ENCODE data around the gene PPM1H. TPM values are rescaled to one million over a fixed set of nuclear protein-coding genes. Genes with fewer than 3 reads are reported as not detected.
A peak's percentile ranks its signal among the peaks of the same experiment; 100 is the strongest.

The PPM1H gene
- total and polyA plus RNA-seq, 8 donors = 0.29 to 12.5 (median 3.7) TPM

DNA sequence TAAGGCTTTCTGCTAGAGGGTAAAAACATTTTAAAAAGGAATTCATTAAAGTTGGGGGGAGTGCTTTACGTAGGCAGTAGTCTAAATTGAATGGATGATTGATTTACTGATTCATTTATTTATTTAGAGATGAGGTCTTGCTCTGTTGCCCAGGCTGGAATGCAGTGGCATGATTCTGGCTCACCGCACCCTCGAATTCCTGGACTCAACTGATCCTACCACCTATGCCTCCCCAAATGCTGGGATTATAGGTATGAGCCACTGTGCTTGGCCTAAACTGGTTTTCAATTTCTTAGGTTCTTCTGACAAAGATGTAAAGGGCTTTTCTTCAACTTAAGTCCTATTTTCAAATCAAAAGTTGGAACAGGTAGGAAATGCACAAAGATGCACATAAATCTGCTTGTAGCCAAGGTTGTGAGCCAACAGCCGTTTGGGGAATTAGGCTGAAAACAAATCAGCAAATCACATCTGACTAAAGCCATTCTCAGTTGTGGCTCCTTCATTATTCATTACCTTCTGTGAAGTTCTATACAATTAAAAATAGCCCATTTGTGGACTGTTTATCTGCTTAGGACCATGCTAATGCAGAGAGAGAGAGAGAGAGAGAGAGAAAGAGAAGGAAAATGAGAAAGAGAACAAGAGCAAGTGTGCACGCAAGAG lies 218.0 kb downstream of the PPM1H start:
- intact Hi-C loops (cut with DNase I; ENCODE audit: low total_unique reads) = no loop called here
- no peak for TF ChIP-seq POLR2A (IDR thresholded peaks at IDR 0.05)
- Histone ChIP-seq H3K27ac (no peak overlapping the region), H3K4me3 (no peak overlapping the region), H3K27me3 (no peaks in the 10 kb centered on the region), H3K4me1 (peaks cover 3 to 25% (median 8%) of the 10 kb centered on the region in 4 donors), H3K9me3 (no peaks in the 10 kb centered on the region), H3K36me3 (no peaks in the 10 kb centered on the region)
- DNase-seq = no peak
- 69 to 86% (median 83%) methylated on average over 5 of the region's 5 CpGs for WGBS, 5 donors

DNA sequence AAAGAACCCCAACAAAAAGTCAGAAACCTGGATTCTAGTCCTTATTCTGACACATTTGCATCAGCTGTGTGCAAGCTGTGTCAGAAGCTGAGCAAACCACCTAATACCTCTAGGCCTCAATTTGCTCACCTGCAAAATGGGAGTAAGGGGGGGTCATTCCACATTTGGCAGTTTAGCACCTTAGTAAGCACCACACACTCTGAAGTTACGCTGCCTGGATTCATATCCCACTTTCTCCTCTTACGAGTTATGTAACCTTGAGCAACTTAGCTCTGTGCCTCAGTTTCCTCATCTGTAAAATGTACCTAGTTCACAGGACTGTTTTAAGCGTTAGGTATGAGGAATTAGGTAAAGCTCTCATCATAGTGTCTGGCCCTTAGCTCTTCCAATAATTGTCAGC lies 218.9 kb downstream of the PPM1H start:
- Histone ChIP-seq H3K4me1 (peaks cover 3 to 34% (median 8%) of the 10 kb centered on the region in 4 donors), H3K27me3 (no peaks in the 10 kb centered on the region), H3K36me3 (no peaks in the 10 kb centered on the region), H3K27ac (no peak overlapping the region), H3K4me3 (no peak overlapping the region), H3K9me3 (no peaks in the 10 kb centered on the region)
- DNase-seq = no peak
- no peak for TF ChIP-seq POLR2A (IDR thresholded peaks at IDR 0.05)
- TF ChIP-seq POLR2AphosphoS5 (IDR thresholded peaks at IDR 0.05) = no peak
- no peak for TF ChIP-seq CTCF (IDR thresholded peaks at IDR 0.05)
- no peak for TF ChIP-seq EP300 (IDR thresholded peaks at IDR 0.05)
- WGBS, 5 donors = 64 to 99% (median 92%) methylated on average over 3 of the region's 3 CpGs
- intact Hi-C loops (cut with DNase I; ENCODE audit: low total_unique reads) = no loop called here

- no peaks in the 10 kb centered on the region for H3K27me3 ChIP-seq
- TF ChIP-seq CTCF (IDR thresholded peaks at IDR 0.05) (no peak), EP300 (IDR thresholded peaks at IDR 0.05) (no peak), POLR2AphosphoS5 (IDR thresholded peaks at IDR 0.05) (no peak), POLR2A (IDR thresholded peaks at IDR 0.05) (no peak)
- WGBS, 5 donors = 75 to 87% (median 77%) methylated on average over 14 of the region's 14 CpGs
- intact Hi-C loops (cut with DNase I; ENCODE audit: low total_unique reads) = no loop called here
- peak in 1 of 2 donors; percentile 82 for DNase-seq
- H3K4me3 ChIP-seq = no peak overlapping the region
- peaks cover 0 to 36% (median 5%) of the 10 kb centered on the region in 4 donors for H3K4me1 ChIP-seq
- H3K27ac ChIP-seq = no peak overlapping the region
- no peaks in the 10 kb centered on the region for H3K9me3 ChIP-seq
- H3K36me3 ChIP-seq = no peaks in the 10 kb centered on the region
Observed at GRCh38 chr12:62714774-62715721, 219.9 kb downstream of the PPM1H start.

GRCh38 chr12:62714181-62714773 lies 220.7 kb downstream of the PPM1H start:
- Histone ChIP-seq H3K4me3 (no peak overlapping the region), H3K9me3 (no peaks in the 10 kb centered on the region), H3K36me3 (no peaks in the 10 kb centered on the region), H3K27me3 (no peaks in the 10 kb centered on the region), H3K27ac (peak overlapping the region in 1 of 5 donors; percentile 31), H3K4me1 (peaks cover 2 to 38% (median 5%) of the 10 kb centered on the region in 4 donors)
- 60 to 77% (median 70%) methylated on average over 8 of the region's 8 CpGs for WGBS, 5 donors
- intact Hi-C loops (cut with DNase I; ENCODE audit: low total_unique reads) = no loop called here
- no peak for TF ChIP-seq EP300 (IDR thresholded peaks at IDR 0.05)
- TF ChIP-seq POLR2A (IDR thresholded peaks at IDR 0.05) = no peak
- no peak for TF ChIP-seq POLR2AphosphoS5 (IDR thresholded peaks at IDR 0.05)
- no peak for TF ChIP-seq CTCF (IDR thresholded peaks at IDR 0.05)
- DNase-seq = no peak

All from stomach (tissue), 9 donors.